Embryonic facial prominence (tissue), 1 donor: ENCODE results near the gene PREPL.
"Not testable (repeated sequence)": the region's sequence is repeated elsewhere in the genome, so short reads cannot be mapped to it uniquely, and the experiment has no call there.

Experiments
- DNase-seq: peaks from one replicate; pipeline ENCODE4 v3.0.0-alpha.2; 2016; ENCODE audit errors: extremely low spot score

Gene PREPL

DNA sequence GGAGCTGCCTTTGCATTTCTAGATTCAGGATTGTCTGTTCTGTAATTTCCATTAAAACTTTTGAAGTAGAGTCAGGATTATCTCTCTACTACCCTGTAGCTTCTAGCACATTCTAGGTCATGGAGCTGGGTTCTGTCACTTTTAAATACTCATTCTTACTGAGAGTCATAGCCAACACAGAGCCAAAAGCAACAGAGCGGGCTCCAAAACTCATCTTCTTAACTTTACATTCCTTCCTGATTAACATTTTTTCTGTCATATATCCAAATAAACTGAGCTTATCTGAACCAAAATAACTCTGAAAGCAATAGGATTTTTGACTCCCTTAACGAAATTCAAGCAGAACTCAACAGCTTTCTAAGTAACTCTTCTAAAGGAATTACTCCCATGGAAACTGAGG is 12.9 kb downstream of the PREPL start:
- DNase-seq: no peak

DNA sequence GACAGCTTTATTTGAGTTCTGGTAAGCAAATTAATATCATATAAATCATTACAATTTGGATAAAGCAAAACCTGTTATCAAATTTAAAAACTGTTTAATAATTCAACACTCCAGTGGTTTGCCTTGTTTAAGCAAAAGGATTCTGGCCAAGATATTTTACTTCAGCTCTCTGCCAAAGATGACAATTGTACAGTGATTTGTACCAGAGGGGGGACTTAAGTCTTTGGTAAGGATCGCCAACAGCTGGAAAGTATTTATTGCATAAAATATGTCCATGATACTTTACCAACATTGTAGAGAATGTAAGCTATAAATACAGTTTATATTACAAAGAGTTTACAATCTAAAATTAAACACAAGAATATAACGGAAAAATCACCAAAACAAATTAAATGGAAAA is 13.8 kb downstream of the PREPL start:
- no peak for DNase-seq

- DNase-seq: no peak
These were observed 18.4 kb downstream of the PREPL start for GRCh38 chr2:44342854-44343253.

DNA sequence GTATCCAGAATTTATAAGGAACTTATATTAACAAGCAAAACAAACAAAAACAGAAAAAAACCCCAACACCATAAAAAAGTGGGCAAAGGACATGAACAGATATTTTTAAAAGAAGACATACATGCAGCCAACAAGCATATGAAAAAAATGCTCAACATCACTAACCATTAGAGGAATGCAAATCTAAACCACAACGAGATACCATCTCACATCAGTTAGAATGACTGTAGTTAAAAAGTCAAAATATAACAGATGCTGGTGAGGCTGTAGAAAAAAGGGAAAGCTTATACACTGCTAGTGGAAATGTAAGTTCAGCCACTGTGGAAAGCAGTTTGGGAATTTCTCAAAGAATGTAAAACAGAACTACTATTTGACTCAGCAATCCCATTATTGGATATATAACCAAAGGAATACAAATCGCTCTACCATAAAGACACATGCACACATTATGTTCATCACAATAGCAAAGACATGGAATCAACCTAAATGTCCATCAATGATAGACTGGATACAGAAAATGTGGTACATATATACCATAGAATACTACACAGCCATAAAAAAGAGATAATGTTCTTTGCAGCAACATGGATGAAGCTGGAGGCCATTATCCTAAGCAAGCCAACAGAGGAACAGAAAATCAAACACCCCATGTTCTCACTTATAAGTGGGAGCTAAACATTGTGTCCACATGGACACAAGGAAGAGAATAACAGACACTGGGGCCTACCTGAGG is 25.3 kb downstream of the PREPL start:
- DNase-seq: no peak

DNA sequence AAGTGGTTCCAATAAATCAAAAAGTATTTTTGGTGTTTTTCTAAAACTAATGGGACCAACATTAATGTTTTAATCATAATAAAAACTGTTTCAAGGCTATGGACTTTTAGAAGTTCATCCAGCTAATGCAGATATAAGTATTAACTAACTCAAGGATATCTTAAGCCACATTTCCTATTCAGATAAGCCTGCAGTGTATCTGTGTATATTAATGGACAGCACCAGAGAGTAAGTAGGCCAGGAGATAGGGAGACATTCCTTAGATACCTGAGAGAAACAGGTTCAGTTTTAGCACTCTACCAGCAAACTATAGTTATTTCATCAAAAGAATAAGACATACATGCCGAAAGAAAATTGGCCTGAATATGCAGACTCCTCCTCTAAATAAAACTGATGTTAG is 27.3 kb downstream of the PREPL start:
- no peak for DNase-seq

GRCh38 chr2:44330801-44331200 is 30.5 kb downstream of the PREPL start:
- DNase-seq: no peak

- DNase-seq: no peak
These were observed 32.0 kb downstream of the PREPL start for GRCh38 chr2:44329343-44329742.

DNA sequence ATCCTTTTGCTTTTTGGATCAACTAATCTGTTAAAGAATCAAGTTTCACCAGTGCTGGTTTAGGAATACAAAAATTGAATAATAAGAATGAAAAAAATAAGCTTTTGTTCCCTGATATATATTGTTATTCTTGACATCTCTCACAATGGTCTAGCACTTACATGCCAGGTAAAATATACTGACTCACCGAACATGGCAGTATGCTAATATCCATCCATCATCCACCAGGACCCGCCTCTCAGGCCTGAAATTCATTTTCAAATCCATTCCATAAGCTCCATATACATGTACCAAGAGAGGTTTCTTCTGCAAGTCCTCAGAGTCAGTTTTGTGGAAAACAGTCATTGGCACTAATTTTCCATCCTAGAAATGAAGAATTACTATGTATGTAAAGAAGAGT is 32.5 kb downstream of the PREPL start:
- no peak for DNase-seq

GRCh38 chr2:44326548-44327264 is 34.6 kb downstream of the PREPL start:
- DNase-seq: no peak

- no peak for DNase-seq
These were observed 35.4 kb downstream of the PREPL start for GRCh38 chr2:44325897-44326296.

DNA sequence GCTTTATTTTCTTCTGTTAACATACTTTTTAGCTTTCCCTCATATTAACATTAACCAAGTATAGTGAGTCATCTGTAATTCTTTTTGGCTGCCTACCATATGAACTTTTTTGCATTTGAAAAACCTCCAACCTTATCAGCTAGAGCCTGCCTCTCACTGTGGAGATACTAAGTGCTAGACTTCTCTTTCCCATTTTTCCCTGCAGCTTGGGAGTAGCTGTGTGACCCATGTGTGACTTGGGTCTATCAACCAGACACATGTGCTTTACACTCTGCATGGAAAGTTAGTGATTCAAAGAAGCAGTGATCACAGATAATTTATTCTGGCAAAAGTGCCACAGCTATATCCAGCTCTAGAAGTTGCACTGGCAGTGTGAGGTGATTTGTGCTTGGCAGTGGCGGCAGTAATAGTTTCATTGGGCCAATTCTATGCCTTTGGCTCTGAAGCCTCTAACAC is 36.3 kb downstream of the PREPL start:
- no peak for DNase-seq

DNA sequence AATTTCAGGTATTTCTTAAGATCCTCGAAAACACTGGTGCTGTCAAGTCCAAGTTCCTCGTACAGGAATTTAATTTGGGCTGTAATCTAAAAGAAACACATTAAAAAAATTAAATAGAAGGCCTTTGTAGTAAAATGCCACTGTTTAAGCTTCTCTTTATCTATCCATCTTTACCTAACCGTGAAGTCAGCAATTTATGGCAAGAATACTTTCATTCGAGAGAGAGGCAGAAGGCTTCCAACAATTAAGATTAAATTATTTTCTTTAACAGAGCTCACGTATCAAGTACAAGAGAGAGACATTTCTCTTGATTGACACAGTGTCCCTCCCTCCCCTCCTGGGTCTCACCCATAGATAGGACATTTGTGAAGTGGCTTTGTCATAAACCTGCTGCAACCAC is 39.9 kb downstream of the PREPL start:
- no peak for DNase-seq

DNA sequence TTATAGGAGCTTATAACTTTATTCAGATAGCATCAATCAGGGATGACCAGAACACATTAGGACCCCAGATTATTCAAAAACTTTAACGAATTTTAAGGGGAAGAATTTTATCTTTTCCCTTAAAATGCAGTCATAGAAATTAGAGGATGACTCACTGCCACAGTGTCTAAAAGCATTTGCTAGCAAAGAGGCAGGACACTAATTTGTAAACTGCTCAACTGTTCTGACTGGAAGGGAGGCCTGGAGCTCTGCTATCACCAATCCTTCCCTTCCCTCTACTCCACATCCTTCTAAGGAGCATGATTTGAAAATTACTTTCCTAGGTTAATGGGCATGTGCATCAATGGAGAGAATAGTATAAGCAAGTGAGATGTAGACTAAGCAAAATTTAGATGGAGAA is 40.5 kb downstream of the PREPL start:
- no peak for DNase-seq

- DNase-seq: no peak
These were observed 45.3 kb downstream of the PREPL start for GRCh38 chr2:44315945-44316344.

GRCh38 chr2:44314362-44314761 is 46.9 kb downstream of the PREPL start:
- no peak for DNase-seq

DNA sequence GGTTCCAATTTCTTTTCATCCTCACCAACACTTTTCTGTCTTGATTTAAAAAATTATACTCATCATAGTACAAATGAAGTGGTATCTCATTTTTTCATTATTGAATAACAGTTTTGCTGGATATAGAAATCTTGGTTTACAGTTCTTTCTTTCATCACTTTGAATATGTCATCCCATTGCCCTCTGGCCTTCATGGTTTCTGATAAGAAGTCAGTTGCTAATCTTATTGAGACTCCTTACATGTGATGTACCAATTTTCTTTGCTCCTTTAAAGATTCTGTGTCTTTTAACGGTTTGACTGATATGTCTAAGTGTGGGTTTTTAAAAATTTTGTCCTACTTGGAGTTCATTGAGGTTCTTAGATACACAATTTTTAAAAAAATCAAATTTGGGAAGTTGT is 51.0 kb downstream of the PREPL start:
- DNase-seq: no peak

GRCh38 chr2:44305882-44306281 is 55.4 kb downstream of the PREPL start:
- no peak for DNase-seq

- no peak for DNase-seq
These were observed 57.0 kb downstream of the PREPL start for GRCh38 chr2:44304258-44304657.

DNA sequence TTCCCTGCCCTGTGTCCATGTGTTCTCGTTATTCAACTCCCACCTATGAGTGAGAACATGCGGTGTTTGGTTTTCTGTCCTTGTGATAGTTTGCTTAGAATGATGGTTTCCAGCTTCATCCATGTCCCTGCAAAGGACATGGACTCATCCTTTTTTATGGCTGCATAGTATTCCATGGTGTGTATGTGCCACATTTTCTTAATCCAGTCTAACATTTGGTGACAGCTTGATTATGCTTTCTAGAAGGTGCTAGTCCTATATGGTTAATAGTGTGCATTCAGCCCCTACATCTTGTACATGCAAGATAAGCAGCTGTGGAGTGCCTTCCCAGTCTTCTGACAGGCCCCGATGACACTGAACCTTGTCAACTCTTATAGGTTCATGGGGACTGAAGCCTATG is 57.5 kb downstream of the PREPL start:
- DNase-seq: not testable (repeated sequence)

GRCh38 chr2:44301111-44301510 is 60.2 kb downstream of the PREPL start:
- no peak for DNase-seq

DNA sequence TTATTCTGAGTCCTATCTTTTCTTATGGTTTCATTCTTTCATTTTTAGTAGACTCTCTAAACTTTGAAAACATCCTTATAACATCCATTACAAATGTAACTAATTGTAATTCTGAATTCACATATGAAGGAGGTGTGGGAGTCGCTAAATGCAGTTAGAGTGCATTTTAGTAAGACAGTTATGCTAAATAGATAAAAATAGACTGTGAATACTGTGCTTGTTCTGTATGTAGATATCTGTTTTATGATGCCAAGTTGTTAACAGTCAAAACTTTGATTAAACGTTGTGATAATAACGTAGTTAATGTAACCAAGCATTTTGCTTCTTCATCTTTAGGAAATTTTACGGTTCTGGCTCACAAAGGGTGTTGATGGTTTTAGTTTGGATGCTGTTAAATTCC is 61.7 kb downstream of the PREPL start:
- no peak for DNase-seq

- DNase-seq: no peak
These were observed 63.9 kb downstream of the PREPL start for GRCh38 chr2:44297431-44297830.

DNA sequence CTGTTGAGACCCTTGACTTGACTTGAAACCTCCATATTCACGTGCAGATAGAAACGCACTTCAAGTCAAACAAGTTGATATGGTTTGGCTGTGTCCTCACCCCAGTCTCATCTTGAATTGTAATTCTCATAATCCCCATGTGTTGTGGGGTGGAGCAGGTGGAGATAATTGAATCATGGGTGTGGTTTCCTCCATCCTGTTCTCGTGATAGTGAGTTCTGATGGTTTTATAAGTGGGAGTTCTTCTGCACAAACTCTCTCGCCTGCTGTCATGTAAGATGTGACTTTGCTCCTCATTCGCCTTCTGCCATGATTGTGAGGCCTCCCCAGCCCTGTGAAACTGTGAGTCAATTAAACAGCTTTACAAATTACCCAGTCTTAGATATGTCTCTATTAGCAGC is 64.6 kb downstream of the PREPL start:
- no peak for DNase-seq
